Activated CD4-positive, alpha-beta T cell treated with anti-CD3 and anti-CD28 coated beads, Interleukin-2, amount 10 ng/mL, durations not matched to agents 7 days and 5 days (primary cell): Measurements from ENCODE around the gene BIN1. TPM values are rescaled to one million over a fixed set of nuclear protein-coding genes. Genes with fewer than 3 reads are reported as not detected.

Experiments used
- CTCF ChIA-PET: fragments of 350-600 bp; sonication (Branson Sonifier 250); formaldehyde crosslinking; loops from one replicate; lab custom pipeline; 2021; ENCODE audit warnings: antibody characterized with exemption; lab: Charles Lee
- POLR2A ChIA-PET: fragments of 350-600 bp; sonication (Branson Sonifier 250); formaldehyde crosslinking; loops from one replicate; lab custom pipeline; 2021; ENCODE audit warnings: antibody characterized with exemption; lab: Charles Lee
- DNase-seq: peaks from one replicate; pipeline ENCODE4 v3.0.0-alpha.2; 2020
- H3K27ac Mint-ChIP-seq: one replicate; pipeline ENCODE4 v1.8.0; 2021; ENCODE audit warnings: mild to moderate bottlenecking, moderate library complexity, mixed read lengths
- H3K27me3 Mint-ChIP-seq: one replicate; pipeline ENCODE4 v1.8.0; 2021; ENCODE audit warnings: mixed read lengths
- H3K36me3 Mint-ChIP-seq: one replicate; pipeline ENCODE4 v1.8.0; 2021; ENCODE audit warnings: low read depth, mixed read lengths
- H3K4me1 Mint-ChIP-seq: one replicate; pipeline ENCODE4 v1.8.0; 2021; ENCODE audit warnings: mixed read lengths
- H3K4me3 Mint-ChIP-seq: one replicate; pipeline ENCODE4 v1.8.0; 2021; ENCODE audit warnings: mild to moderate bottlenecking, moderate library complexity, mixed read lengths
- H3K9me3 Mint-ChIP-seq: one replicate; pipeline ENCODE4 v1.8.0; 2021; ENCODE audit warnings: mixed read lengths
- total RNA-seq, 2 experiments: library from RNA; stranded (reverse); gene quantifications; one replicate each; pipeline ENCODE4 v1.2.3, GENCODE V29; 2021

Gene BIN1
- total RNA-seq, 2 experiments from 2014 or later: 140 to 148 TPM

GRCh38 chr2:127053731-127054603, 53.0 kb downstream of the BIN1 start:
- ChIA-PET POLR2A (no interaction called here), CTCF (no interaction called here)
- H3K27ac Mint-ChIP-seq: no peak overlapping the region
- H3K4me3 Mint-ChIP-seq: no peak overlapping the region
- peaks cover 11% of the 10 kb centered on the region for H3K36me3 Mint-ChIP-seq
- H3K4me1 Mint-ChIP-seq: peaks cover 7% of the 10 kb centered on the region
- DNase-seq: no peak
- no peaks in the 10 kb centered on the region for H3K9me3 Mint-ChIP-seq
- H3K27me3 Mint-ChIP-seq: no peaks in the 10 kb centered on the region

DNA sequence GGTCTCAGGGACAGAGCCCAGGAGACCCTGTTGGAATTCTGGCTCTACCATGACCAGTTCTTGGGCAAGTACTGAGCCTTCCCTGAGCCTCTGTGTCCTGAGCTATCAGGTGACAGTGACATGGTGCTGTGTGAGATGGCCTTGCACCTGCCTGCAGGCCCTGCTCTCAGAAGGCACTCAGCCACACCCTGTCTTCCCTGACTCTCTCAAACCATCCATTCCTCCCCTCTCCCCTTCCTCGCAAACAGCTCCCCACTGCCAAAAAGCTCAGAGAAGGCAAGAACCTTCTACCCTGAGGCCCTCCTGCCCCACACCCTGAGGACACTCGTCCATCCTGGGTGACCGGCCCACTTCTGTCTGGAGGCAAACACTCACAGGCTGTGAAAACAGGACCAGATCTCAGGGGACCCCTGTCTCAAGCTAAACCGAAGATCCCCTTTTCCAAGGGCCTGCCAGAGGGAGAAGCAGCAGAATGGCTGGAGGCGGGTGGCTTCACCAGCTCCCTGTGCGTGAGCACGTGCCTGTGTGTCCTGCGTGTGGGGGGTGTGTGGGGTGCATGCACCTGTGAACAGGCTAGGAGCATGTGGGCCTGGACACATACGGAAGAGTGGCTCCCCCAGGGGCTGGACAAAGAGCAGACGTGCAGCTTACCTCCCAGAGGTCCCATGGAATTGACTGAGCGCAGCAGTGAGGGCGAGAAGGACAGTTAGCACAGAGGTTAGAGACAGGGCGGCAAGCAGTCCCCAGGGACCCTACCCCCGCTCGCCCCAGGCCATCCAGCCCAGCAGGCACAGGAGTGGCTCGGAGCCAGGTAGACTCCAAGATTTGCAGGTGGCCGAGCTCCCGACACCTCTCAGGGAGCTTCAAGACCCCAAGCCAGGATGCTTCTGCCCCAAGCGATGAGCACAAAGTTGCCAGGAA, 53.9 kb downstream of the BIN1 start:
- no peak overlapping the region for H3K4me3 Mint-ChIP-seq
- ChIA-PET POLR2A (no interaction called here), CTCF (interaction anchor here (0.9 to 1.2 kb wide), 2 partner anchors 8 to 15 kb away, joined by 3 to 4 read pairs; no protein-coding TSS in a partner anchor)
- H3K27me3 Mint-ChIP-seq: no peaks in the 10 kb centered on the region
- H3K4me1 Mint-ChIP-seq: peaks cover 7% of the 10 kb centered on the region
- H3K27ac Mint-ChIP-seq: no peak overlapping the region
- DNase-seq: no peak
- H3K36me3 Mint-ChIP-seq: peaks cover 17% of the 10 kb centered on the region
- no peaks in the 10 kb centered on the region for H3K9me3 Mint-ChIP-seq

DNA sequence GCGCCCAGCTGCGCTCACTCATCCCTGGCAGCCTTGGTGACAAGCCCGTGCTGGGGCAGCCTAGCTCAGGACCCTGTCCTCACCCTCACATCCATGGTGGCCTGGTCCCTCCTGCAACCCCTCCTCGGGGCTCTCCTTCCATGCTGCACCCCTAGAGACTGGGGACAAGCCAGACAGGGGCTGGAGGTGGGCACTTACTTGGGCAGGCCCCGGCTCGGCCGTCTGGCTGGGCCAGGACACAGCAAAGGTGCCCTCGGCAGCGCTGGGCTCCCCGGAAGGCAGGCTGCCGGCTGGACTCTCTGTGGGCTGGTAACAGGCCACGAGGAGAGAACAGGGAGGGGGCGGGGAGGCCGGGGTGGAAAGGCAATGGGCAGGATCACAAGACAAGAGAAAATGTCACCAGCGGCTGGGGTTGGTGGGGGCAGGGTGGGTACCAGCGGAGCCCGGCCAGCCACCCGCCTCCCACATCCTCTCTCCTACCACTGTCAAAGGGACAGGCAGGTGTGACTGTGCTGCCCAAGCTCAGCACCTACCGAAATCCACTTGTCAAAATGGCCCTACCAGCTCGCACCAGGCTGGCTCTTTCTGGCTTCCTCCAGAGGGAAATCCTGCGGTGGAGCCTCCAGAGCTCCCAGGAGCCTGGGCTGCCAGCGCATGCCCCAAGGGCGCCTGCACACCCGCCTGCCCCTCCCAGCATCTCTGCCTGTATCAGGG, 54.7 kb downstream of the BIN1 start:
- H3K4me1 Mint-ChIP-seq: peaks cover 7% of the 10 kb centered on the region
- no peak for DNase-seq
- no peak overlapping the region for H3K4me3 Mint-ChIP-seq
- H3K9me3 Mint-ChIP-seq: no peaks in the 10 kb centered on the region
- ChIA-PET POLR2A (no interaction called here), CTCF (interaction anchor here (0.9 to 1.2 kb wide), 2 partner anchors 7 to 16 kb away, joined by 3 to 4 read pairs; no protein-coding TSS in a partner anchor)
- peak overlapping the region; percentile 31 for H3K27ac Mint-ChIP-seq
- no peaks in the 10 kb centered on the region for H3K27me3 Mint-ChIP-seq
- peaks cover 21% of the 10 kb centered on the region for H3K36me3 Mint-ChIP-seq

DNA sequence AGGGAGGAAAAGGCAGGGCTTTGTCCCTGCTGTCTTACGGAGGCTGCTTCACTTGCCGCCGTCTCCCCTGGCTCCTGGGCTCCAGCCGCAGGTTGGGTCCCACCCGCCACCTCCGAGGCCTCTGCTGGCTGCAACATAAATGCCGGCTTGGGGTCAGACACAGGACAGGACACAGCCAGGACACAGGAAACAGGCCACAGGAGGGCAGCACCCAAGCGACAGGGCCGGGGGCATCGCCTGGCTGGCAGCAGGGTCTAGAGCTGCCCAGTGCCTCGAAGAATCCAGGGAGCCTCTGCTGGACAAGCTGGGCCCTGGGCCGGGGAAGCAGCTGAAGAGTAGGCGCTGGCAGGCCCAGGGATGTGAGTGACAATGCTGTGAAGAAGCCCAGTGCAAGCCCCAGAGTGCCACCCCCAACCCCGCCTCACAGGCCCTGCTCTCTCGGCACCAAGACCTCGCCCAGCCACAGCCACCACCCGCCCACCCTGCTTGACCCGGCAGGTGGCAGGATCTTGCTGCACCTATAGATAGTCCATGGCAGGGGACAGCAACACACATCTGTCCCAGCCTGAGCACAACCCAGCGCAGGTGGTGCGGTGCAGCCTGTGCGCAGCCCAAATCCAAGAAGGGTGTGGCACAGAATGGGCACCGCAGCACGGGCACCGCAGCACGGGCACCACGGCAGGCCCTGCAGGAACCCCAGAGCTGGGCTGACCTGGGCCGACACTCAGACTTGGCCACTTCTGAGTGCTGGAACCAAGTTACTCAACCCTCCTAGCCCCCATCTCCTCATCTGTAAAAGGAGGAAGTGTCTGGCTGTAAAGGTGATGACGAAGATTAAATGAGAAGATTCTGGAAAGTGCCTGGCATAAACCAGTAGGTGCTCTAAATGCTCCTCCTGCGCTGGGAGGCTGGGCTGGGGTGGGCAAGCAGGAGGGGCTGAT, 55.6 kb downstream of the BIN1 start:
- Mint-ChIP-seq H3K9me3 (no peaks in the 10 kb centered on the region), H3K27me3 (no peaks in the 10 kb centered on the region), H3K36me3 (peaks cover 20% of the 10 kb centered on the region), H3K4me3 (no peak overlapping the region), H3K27ac (peak overlapping the region; percentile 31), H3K4me1 (peaks cover 7% of the 10 kb centered on the region)
- POLR2A ChIA-PET: no interaction called here
- DNase-seq: no peak
- CTCF ChIA-PET: no interaction called here

DNA sequence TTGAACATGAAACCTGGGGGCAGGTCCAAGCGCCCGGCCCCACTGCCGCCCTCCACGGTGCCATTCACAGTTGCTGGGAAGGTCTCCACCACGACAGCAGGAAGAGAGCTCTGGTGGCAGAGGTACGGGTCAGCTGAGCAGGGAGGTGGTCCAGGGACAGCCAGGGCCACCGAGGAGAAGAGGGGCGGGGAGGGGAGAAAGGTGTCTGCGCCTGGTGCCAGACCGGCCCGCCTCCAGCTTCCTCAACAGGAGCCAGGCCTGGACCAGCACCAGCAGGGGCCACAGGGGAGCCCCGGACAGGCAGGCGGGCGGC, 56.2 kb downstream of the BIN1 start:
- no peak overlapping the region for H3K27ac Mint-ChIP-seq
- peaks cover 7% of the 10 kb centered on the region for H3K4me1 Mint-ChIP-seq
- H3K9me3 Mint-ChIP-seq: no peaks in the 10 kb centered on the region
- no peak overlapping the region for H3K4me3 Mint-ChIP-seq
- ChIA-PET CTCF (interaction anchor here (1.4 kb wide), 1 partner anchor 11 kb away, joined by 6 read pairs; no protein-coding TSS in a partner anchor), POLR2A (no interaction called here)
- H3K36me3 Mint-ChIP-seq: peaks cover 18% of the 10 kb centered on the region
- no peak for DNase-seq
- H3K27me3 Mint-ChIP-seq: no peaks in the 10 kb centered on the region

DNA sequence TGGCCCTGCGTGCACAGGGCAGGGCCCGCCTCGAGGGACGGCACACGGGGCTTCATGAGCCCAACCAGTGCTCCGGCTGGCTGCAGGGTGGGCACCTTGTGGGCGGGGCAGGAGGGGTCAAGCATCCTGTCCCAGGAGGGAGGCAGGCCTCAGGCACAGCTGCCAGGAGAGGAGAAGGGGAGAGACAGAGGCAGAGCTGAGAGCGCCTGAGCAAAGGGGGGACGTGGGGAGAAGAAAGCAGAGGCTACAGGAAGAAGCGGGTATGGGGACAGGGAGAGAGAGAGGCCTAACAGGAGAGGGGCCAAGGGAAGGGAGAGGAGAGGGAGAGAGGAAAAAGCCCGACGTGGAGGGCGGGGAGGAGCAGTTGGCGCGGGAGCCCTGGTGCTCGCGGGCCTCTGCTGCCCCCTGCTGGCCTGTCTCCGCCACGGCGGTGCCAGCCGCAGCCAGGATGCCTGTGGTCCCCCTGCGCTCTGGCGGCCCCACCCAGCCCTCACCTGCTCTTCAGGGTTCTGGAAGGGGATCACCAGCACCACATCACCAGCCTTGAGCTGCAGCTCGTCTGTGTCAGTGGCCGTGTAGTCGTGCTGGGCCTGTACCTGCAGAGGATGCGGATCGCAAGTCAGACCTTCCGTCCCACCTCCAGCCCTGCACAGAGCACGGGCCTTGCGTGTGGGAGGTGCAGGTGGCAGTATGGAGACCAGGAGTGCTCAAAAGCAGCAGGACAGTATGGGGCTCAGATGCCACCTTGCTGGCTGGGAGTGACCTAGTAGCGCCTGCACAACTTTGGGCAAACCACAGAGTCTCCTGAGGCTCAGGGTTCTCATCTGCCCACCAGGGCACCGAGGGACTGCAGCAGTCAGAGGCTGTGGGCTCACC, 56.8 kb downstream of the BIN1 start:
- no peaks in the 10 kb centered on the region for H3K27me3 Mint-ChIP-seq
- POLR2A ChIA-PET: no interaction called here
- CTCF ChIA-PET: interaction anchor here (0.6 to 1.4 kb wide), 3 partner anchors 10 to 18 kb away, joined by 3 to 6 read pairs (median 4); no protein-coding TSS in a partner anchor
- no peak overlapping the region for H3K4me3 Mint-ChIP-seq
- peak overlapping the region; percentile 57 for H3K27ac Mint-ChIP-seq
- H3K4me1 Mint-ChIP-seq: peaks cover 7% of the 10 kb centered on the region
- peaks cover 18% of the 10 kb centered on the region for H3K36me3 Mint-ChIP-seq
- peak; percentile 60 for DNase-seq
- H3K9me3 Mint-ChIP-seq: no peaks in the 10 kb centered on the region

DNA sequence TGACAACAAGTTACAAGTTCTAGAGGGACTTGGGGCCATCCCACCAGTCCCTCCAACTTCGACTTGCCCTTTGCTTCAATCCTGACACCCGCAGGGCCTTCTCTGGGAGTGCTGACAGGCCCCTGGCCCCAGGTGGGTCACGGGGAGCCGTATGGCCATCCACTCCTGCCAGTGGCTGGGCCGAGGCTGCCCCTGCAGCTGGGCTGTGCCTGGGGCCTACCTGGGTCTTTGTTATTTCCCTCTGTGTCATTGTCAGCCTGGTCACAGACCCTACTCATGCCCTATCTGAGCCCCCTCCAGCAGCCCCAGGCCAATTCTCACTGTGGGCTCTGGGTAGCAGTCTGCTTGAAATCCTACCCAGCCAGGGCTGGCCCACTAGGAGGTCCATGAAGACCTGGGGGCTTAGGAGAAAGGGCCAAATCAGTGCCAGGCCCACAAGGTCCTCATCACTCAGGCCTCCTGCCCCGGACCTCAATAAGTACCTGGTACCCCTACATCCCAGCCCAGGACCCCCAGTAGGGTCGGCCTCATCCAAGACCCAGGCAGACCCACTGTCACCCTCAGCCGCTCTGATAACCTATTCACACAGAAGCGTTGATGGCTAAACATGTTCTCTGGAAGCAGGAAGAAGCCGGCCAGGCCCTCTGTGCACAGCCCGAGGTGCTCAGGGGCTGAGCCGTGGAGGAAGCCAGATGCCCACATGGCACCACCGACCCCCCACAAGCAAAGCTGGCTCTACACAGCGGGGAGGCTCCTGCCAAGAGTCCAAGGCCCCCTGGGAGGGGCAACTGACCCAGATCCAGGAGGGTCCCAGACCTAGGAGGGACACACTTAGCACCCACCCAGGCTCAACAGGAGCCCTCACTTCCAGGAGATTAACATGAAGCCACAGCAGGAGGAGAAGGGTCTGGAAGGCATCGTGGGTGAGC, 57.7 kb downstream of the BIN1 start:
- H3K27me3 Mint-ChIP-seq: no peaks in the 10 kb centered on the region
- no peak overlapping the region for H3K4me3 Mint-ChIP-seq
- POLR2A ChIA-PET: no interaction called here
- peaks cover 7% of the 10 kb centered on the region for H3K4me1 Mint-ChIP-seq
- peaks cover 17% of the 10 kb centered on the region for H3K36me3 Mint-ChIP-seq
- H3K9me3 Mint-ChIP-seq: no peaks in the 10 kb centered on the region
- DNase-seq: no peak
- CTCF ChIA-PET: interaction anchor here (0.6 to 1.4 kb wide), 3 partner anchors 9 to 19 kb away, joined by 3 to 6 read pairs (median 4); no protein-coding TSS in a partner anchor
- no peak overlapping the region for H3K27ac Mint-ChIP-seq

DNA sequence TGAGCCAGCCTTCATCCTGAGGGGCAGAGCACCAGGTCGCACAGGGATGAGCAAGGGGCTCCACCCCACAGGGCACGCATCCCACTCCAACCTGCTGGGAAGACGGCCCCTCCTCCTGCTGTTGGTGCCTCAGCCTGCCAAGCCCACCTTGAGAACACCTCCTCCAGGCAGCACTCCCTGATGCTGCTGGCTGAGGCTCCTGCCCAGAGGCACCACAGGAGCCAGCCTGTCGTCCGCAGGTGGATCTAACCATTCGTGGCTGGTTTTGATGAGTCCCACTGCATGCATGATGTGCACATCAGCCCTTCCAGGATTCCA, 58.4 kb downstream of the BIN1 start:
- Mint-ChIP-seq H3K4me3 (no peak overlapping the region), H3K27me3 (no peaks in the 10 kb centered on the region), H3K4me1 (peaks cover 7% of the 10 kb centered on the region), H3K27ac (no peak overlapping the region), H3K36me3 (peaks cover 16% of the 10 kb centered on the region), H3K9me3 (no peaks in the 10 kb centered on the region)
- POLR2A ChIA-PET: no interaction called here
- no peak for DNase-seq
- CTCF ChIA-PET: no interaction called here

DNA sequence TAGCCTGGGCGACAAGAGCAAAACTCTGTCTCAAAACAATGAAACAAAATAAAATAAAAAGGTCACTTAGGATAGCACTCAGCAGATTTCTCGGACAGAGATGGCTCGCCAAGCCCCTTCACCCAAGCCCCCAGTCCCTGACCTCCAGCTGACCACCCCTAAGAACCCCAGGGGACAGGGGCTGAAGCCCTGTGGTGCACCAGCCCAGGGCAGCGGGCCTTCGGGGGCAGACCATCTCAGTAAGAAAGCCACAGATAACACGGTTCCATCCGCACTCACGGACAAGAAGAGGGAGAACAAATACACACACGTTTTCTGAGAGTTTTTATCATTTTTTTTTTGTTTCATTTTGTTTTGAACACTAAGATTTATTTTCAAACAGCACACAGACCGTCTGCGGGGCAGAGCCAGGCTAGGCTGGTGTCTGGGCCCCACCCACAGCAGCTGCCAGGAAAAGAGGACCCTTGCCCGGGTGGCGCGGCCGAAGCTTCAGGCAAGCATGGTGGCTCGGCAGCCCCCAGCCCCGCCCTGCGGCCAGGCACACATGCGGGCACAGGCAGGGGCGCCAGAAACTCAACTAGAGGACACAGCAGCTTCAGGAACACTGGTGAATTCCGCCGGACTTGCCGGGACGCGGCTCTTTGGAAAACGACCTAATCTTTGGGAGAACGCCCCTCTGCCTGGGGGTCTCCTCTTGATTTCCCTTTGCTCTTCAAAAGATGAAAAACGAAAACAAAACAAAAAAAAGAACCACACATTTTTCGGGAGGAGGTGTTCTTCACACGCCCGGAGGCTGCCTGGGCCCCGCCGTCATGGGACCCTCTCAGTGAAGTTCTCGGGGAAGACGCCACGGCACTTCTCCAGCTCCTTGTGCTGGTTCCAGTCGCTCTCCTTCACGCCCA, 59.0 kb downstream of the BIN1 start:
- POLR2A ChIA-PET: no interaction called here
- Mint-ChIP-seq H3K4me3 (no peak overlapping the region), H3K9me3 (no peaks in the 10 kb centered on the region), H3K27ac (no peak overlapping the region), H3K27me3 (no peaks in the 10 kb centered on the region), H3K4me1 (peaks cover 7% of the 10 kb centered on the region), H3K36me3 (peaks cover 16% of the 10 kb centered on the region)
- DNase-seq: no peak
- CTCF ChIA-PET: no interaction called here

DNA sequence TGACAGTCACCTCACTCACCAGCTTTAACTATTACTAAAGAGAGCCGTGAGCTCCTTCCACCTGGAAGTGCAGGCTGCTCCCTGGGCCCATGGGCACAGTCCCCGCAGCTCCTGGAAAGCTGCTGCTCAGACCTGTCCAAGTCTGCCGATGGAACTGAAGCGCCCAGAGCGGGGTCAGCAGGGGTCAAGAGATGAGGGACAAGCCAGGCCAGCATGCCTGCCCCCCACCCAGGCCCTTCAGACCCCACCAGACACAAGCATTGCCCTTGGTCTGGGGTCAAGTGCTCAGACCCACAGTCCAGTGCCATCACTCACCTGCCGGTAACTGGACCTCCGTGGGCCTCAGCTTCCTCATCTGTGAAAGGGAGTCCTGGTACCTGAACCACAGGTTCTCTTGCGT, 59.9 kb downstream of the BIN1 start:
- DNase-seq: no peak
- Mint-ChIP-seq H3K4me3 (no peak overlapping the region), H3K36me3 (peaks cover 16% of the 10 kb centered on the region), H3K27me3 (no peaks in the 10 kb centered on the region), H3K9me3 (no peaks in the 10 kb centered on the region), H3K27ac (no peak overlapping the region), H3K4me1 (peaks cover 7% of the 10 kb centered on the region)
- POLR2A ChIA-PET: no interaction called here
- CTCF ChIA-PET: no interaction called here
